ENCODE results near the gene SPRTN. TPM values are rescaled to one million over a fixed set of nuclear protein-coding genes. Genes with fewer than 3 reads are reported as not detected.

Gene SPRTN
- polyA plus RNA-seq, 1 donor from 2014 or later, result 11.8 TPM

DNA sequence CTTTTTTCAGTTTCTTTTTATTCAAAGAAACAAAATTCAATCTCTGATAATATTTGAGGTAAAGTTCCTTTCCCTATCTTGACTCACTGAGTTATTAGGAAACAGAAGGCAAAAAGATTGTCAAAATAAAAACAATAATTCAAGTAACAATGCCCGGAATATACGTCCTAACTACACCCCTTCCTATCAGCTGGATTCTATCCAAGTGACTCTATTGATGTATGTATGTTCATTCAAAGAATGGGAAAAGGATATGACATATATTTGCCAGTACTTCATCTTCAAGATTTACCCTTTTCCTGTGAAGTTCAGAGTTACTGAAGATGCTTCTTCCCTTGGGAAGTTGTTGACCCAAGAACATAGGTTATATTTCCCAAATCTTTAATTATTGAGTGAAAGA is 13.7 kb downstream of the SPRTN start:
- Histone ChIP-seq H3K36me3 (ENCODE audit: insufficient read depth, low read length) (no peaks in the 10 kb centered on the region), H3K9me3 (ENCODE audit: low read length) (no peaks in the 10 kb centered on the region), H4K20me1 (ENCODE audit: insufficient read depth) (no peaks in the 10 kb centered on the region), H3K27ac (ENCODE audit: low read length) (no peak overlapping the region), H3K4me2 (ENCODE audit: low read length) (no peak overlapping the region), H3K9ac (ENCODE audit: low read length) (no peak overlapping the region), H3K9me2 (ENCODE audit: insufficient read depth, low read length) (no peaks in the 10 kb centered on the region), H3F3A (ENCODE audit: insufficient read depth, low read length, poor library complexity, severe bottlenecking) (no peaks in the 10 kb centered on the region), H3K27me3 (ENCODE audit: insufficient read depth, low read depth, low read length) (no peaks in the 10 kb centered on the region), H3K79me2 (replicated peaks; ENCODE audit: insufficient read depth, low read length) (no peaks in the 10 kb centered on the region), H3K4me3 (ENCODE audit: low read length) (no peak overlapping the region), H2AFZ (ENCODE audit: low read depth, low read length) (no peak overlapping the region)
- TF ChIP-seq EP300 (conservative IDR thresholded peaks at IDR 0.05; ENCODE audit: poor library complexity, severe bottlenecking), result no peak
- TF ChIP-seq EZH2 (IDR thresholded peaks at IDR 0.05; ENCODE audit: borderline replicate concordance, insufficient read depth, low read length, poor library complexity, severe bottlenecking), result no peak

DNA sequence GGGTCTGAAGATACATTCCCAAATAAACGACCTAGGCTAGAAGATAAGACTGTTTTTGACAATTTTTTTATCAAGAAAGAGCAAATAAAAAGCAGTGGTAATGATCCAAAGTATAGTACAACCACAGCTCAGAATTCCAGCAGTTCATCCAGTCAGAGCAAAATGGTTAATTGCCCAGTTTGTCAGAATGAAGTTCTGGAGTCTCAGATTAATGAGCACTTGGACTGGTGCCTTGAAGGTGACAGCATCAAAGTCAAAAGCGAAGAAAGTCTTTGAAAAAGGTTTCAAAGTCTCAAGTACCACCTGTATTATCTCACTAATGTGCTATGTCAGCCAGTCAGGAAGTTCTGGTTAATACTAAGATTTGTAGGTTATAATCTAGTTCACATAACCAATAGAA is 15.0 kb downstream of the SPRTN start:
- H3K27me3 ChIP-seq (ENCODE audit: insufficient read depth, low read depth, low read length), result no peaks in the 10 kb centered on the region
- H3K9ac ChIP-seq (ENCODE audit: low read length), result no peak overlapping the region
- TF ChIP-seq MXI1 (conservative IDR thresholded peaks at IDR 0.05; ENCODE audit: poor library complexity, severe bottlenecking), result no peak
- TF ChIP-seq TAF1 (IDR thresholded peaks at IDR 0.05; ENCODE audit: low read depth), result no peak
- TF ChIP-seq, protein P1, sequence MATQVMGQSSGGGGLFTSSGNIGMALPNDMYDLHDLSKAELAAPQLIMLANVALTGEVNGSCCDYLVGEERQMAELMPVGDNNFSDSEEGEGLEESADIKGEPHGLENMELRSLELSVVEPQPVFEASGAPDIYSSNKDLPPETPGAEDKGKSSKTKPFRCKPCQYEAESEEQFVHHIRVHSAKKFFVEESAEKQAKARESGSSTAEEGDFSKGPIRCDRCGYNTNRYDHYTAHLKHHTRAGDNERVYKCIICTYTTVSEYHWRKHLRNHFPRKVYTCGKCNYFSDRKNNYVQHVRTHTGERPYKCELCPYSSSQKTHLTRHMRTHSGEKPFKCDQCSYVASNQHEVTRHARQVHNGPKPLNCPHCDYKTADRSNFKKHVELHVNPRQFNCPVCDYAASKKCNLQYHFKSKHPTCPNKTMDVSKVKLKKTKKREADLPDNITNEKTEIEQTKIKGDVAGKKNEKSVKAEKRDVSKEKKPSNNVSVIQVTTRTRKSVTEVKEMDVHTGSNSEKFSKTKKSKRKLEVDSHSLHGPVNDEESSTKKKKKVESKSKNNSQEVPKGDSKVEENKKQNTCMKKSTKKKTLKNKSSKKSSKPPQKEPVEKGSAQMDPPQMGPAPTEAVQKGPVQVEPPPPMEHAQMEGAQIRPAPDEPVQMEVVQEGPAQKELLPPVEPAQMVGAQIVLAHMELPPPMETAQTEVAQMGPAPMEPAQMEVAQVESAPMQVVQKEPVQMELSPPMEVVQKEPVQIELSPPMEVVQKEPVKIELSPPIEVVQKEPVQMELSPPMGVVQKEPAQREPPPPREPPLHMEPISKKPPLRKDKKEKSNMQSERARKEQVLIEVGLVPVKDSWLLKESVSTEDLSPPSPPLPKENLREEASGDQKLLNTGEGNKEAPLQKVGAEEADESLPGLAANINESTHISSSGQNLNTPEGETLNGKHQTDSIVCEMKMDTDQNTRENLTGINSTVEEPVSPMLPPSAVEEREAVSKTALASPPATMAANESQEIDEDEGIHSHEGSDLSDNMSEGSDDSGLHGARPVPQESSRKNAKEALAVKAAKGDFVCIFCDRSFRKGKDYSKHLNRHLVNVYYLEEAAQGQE (IDR thresholded peaks at IDR 0.05; ENCODE audit: borderline replicate concordance), result no peak
- no peak for TF ChIP-seq SMC3 (conservative IDR thresholded peaks at IDR 0.05; ENCODE audit: poor library complexity)
- no peak for TF ChIP-seq POLR2AphosphoS5 (IDR thresholded peaks at IDR 0.05)
- TF ChIP-seq, protein P2, sequence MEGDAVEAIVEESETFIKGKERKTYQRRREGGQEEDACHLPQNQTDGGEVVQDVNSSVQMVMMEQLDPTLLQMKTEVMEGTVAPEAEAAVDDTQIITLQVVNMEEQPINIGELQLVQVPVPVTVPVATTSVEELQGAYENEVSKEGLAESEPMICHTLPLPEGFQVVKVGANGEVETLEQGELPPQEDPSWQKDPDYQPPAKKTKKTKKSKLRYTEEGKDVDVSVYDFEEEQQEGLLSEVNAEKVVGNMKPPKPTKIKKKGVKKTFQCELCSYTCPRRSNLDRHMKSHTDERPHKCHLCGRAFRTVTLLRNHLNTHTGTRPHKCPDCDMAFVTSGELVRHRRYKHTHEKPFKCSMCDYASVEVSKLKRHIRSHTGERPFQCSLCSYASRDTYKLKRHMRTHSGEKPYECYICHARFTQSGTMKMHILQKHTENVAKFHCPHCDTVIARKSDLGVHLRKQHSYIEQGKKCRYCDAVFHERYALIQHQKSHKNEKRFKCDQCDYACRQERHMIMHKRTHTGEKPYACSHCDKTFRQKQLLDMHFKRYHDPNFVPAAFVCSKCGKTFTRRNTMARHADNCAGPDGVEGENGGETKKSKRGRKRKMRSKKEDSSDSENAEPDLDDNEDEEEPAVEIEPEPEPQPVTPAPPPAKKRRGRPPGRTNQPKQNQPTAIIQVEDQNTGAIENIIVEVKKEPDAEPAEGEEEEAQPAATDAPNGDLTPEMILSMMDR (IDR thresholded peaks at IDR 0.05; ENCODE audit: poor library complexity, severe bottlenecking), result no peak
- no peak for TF ChIP-seq EZH2 (IDR thresholded peaks at IDR 0.05; ENCODE audit: borderline replicate concordance, insufficient read depth, low read length, poor library complexity, severe bottlenecking)
- TF ChIP-seq EP300 (conservative IDR thresholded peaks at IDR 0.05; ENCODE audit: poor library complexity, severe bottlenecking), result no peak
- TF ChIP-seq RAD21 (conservative IDR thresholded peaks at IDR 0.05), result no peak
- H3K27ac ChIP-seq (ENCODE audit: low read length), result no peak overlapping the region
- no peak overlapping the region for H3K4me3 ChIP-seq (ENCODE audit: low read length)
- H3K4me2 ChIP-seq (ENCODE audit: low read length), result no peak overlapping the region
- H4K20me1 ChIP-seq (ENCODE audit: insufficient read depth), result no peaks in the 10 kb centered on the region
- H2AFZ ChIP-seq (ENCODE audit: low read depth, low read length), result no peak overlapping the region
- H3K36me3 ChIP-seq (ENCODE audit: insufficient read depth, low read length), result no peaks in the 10 kb centered on the region
- no peaks in the 10 kb centered on the region for H3K9me2 ChIP-seq (ENCODE audit: insufficient read depth, low read length)
- no peaks in the 10 kb centered on the region for H3K79me2 ChIP-seq (replicated peaks; ENCODE audit: insufficient read depth, low read length)
- no peaks in the 10 kb centered on the region for H3F3A ChIP-seq (ENCODE audit: insufficient read depth, low read length, poor library complexity, severe bottlenecking)
- no peaks in the 10 kb centered on the region for H3K9me3 ChIP-seq (ENCODE audit: low read length)

All from neural cell (in vitro differentiated cells).